Choroid plexus epithelial cell (primary cell): Measurements from ENCODE around the gene GPR39.

Source experiments
- DNase-seq: peaks from one replicate; pipeline ENCODE4 v3.0.0-alpha.2; 2010; ENCODE audit warnings: low read depth
- H3K4me3 ChIP-seq: 2 replicates; pipeline ENCODE4 v1.5.1; 2011; ENCODE audit warnings: low read depth, mild to moderate bottlenecking, control low read depth, low read length, moderate library complexity
- TF ChIP-seq, protein P1 (sequence below): conservative IDR thresholded peaks from 2 replicates; pipeline ENCODE4 v1.5.1; 2011; ENCODE audit warnings: low read depth, mild to moderate bottlenecking, control low read depth, inconsistent platforms, low read length, moderate library complexity

Gene GPR39

DNA sequence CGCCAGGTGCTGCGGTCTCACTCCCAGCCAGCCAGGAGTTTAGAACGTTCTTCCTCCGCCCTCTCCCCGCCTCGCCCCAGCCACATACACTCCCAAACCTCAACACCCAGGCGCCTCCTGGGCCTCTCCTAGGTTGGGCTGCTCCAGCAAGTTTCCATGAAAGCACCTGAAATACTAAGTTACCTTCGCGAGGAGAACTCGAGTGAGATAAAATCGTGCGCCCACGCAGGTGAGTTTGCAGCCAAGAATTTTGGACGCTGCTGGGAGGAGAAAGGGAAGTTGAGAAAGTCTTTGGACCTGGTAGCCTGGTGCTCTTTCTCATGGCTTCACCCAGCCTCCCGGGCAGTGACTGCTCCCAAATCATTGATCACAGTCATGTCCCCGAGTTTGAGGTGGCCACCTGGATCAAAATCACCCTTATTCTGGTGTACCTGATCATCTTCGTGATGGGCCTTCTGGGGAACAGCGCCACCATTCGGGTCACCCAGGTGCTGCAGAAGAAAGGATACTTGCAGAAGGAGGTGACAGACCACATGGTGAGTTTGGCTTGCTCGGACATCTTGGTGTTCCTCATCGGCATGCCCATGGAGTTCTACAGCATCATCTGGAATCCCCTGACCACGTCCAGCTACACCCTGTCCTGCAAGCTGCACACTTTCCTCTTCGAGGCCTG lies at the start of gene GPR39:
GPR39 (plus strand) TSS at position 83 of the 673 bp plus-strand sequence.
- no peak for DNase-seq
- TF ChIP-seq, protein P1, sequence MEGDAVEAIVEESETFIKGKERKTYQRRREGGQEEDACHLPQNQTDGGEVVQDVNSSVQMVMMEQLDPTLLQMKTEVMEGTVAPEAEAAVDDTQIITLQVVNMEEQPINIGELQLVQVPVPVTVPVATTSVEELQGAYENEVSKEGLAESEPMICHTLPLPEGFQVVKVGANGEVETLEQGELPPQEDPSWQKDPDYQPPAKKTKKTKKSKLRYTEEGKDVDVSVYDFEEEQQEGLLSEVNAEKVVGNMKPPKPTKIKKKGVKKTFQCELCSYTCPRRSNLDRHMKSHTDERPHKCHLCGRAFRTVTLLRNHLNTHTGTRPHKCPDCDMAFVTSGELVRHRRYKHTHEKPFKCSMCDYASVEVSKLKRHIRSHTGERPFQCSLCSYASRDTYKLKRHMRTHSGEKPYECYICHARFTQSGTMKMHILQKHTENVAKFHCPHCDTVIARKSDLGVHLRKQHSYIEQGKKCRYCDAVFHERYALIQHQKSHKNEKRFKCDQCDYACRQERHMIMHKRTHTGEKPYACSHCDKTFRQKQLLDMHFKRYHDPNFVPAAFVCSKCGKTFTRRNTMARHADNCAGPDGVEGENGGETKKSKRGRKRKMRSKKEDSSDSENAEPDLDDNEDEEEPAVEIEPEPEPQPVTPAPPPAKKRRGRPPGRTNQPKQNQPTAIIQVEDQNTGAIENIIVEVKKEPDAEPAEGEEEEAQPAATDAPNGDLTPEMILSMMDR = peak; percentile 24
- H3K4me3 ChIP-seq = peak within 1 kb of the TSS; percentile 61

DNA sequence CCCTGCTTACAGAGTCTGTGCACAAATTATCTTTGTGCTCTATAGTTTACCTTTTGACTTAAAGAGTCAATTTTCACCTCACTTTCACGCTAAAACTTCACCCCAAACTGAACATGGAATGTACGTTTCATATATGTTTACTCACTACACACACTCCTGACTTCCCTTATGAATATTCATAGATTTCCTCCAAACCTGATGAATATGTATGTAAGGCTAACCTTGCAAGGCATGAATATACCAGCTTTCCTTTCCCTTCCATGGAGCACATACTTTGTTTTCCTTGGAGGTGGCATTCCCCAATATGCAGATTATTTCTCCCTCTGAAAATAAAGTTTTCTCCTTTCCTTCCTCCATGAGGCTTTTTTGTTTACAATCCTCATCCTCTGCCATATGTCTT lies 48.4 kb upstream of the GPR39 start:
- no peak overlapping the region for H3K4me3 ChIP-seq
- TF ChIP-seq, protein P1 = no peak
- no peak for DNase-seq

DNA sequence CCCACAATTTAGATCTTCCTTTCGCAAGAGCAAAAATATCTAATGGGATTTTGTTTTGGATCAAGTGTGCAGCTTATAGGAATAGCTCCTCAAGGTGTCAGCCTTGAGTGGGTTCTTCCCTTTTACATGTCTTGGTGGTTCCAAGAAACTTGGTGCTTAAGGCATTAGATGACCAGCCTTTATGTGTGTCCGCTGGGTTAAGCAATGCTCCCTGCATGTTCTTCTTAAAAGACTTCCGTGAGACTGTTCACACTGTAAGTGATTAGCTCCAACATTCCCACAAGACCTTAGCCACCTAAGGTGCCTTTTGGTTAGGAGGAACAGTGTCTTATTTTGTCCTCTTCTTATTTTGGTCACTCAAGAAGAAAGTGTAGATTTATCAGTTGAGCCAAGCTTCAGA lies 44.3 kb upstream of the GPR39 start:
- peak; percentile 7 for DNase-seq
- TF ChIP-seq, protein P1 = no peak
- no peak overlapping the region for H3K4me3 ChIP-seq

DNA sequence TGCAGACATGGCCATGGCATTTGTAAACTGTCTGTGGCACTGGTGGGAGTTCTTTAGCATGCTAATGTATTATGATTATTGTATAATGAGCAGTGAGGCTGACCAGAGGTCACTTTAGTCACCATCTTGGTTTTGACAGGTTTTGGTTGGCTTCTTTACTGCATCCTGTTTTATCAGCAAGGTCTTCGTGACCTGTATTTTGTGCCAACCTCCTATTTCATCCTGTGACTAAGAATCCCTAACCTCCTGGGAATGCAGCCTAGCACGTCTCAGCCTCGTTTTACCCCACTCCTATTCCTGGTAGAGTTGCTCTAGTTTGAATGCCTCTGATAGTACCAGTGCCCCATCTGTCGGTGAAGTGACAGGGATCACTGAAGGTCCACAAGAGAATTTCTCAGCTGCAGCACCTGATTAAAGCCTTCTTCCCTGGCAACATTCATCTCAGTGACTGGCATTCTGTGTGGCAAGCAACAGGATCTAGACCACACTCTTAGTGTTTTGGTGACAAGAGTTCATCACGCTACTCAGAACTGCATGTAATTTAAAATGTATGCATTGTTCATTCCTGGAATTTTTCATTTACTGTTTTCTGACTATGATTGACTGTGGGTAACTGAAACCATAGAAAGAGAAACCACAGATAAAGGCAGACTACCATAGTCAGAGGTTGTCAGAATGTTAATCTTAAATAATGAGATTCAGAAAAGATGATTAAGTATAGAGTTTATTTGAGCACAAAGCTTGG lies 43.0 kb upstream of the GPR39 start:
- H3K4me3 ChIP-seq = no peak overlapping the region
- DNase-seq = no peak
- TF ChIP-seq, protein P1 = no peak

DNA sequence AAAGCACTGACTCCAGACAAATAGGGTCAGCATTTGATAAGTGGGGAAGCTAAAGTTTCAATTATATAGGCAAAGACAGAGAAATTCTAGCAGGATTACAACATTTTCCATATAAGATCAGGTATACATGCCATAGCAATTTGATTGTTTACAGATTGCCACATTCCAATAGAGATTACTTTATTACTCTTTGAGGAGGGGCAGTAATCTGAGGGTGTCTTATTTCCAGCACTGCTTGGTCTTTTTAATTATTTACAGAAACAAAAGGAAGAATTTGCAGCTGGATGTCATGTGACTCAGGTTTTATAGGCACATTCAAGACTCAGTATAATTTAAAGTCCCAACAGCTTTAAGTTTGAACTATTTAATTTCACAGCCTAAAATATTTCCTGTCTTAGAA lies 42.5 kb upstream of the GPR39 start:
- H3K4me3 ChIP-seq = no peak overlapping the region
- no peak for DNase-seq
- TF ChIP-seq, protein P1 = no peak

DNA sequence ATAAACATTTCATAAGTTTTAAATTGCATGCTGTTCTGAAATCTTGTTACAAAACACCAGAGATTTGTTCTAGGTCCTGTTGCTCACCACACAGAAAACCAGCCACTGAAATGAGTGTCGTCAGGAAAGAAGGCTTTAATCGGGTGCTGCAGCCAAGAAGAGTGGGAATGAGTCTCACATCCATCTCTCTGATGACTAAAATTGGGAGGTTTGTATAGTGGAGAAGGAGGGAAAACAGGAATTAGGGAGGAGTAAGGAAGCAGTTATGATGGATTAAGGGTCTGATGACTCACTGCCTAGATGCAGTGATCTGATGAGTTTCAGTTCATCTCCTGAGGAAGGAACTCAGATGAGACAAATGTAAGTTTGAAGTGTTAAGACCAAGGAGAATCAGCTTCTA lies 42.1 kb upstream of the GPR39 start:
- no peak for DNase-seq
- TF ChIP-seq, protein P1 = no peak
- H3K4me3 ChIP-seq = no peak overlapping the region

DNA sequence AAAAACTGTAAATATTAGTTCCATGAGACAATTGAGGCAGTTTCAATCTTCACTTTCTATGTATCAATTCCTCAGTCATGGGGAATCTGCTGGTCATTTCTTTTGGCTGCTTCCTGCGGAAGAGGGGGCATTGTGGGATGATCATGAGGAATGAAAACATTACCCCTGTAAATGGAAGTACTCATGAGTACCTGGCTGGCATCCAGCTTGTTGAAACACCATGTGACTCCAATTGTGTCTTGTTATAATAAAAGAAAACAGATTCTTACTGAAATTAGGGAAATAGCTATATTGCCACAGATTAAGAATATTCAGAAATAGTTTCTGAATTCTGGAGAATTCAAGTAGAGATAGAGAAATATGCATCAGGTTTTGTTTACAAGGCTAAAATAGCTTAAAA lies 41.6 kb upstream of the GPR39 start:
- H3K4me3 ChIP-seq = no peak overlapping the region
- peak; percentile 11 for DNase-seq
- TF ChIP-seq, protein P1 = no peak
